Uterine smooth muscle cell (primary cell): Measurements from ENCODE around the gene KHDC4. TPM values are rescaled to one million over a fixed set of nuclear protein-coding genes. Genes with fewer than 3 reads are reported as not detected.

Source experiments
- total RNA-seq: library from RNA; depleted of rRNA; stranded (reverse); fragments of >200 nt; gene quantifications from 2 replicates; pipeline ENCODE4 v1.2.3, GENCODE V29; 2014

The KHDC4 gene
- total RNA-seq: 35.7 and 36.5 TPM in 2 replicates

GRCh38 chr1:155934097-155934935 is at the start of gene KHDC4:
TSS of gene KHDC4 (minus strand) at chr1:155934413. CDS start at chr1:155934373, 40 bp downstream.

GRCh38 chr1:155978325-155978972 is 44.2 kb upstream of the KHDC4 start, which contains the start of gene ARHGEF2:
TSS of gene ARHGEF2 (minus strand) at chr1:155978547. CDS start at chr1:155978427, 120 bp downstream.

DNA sequence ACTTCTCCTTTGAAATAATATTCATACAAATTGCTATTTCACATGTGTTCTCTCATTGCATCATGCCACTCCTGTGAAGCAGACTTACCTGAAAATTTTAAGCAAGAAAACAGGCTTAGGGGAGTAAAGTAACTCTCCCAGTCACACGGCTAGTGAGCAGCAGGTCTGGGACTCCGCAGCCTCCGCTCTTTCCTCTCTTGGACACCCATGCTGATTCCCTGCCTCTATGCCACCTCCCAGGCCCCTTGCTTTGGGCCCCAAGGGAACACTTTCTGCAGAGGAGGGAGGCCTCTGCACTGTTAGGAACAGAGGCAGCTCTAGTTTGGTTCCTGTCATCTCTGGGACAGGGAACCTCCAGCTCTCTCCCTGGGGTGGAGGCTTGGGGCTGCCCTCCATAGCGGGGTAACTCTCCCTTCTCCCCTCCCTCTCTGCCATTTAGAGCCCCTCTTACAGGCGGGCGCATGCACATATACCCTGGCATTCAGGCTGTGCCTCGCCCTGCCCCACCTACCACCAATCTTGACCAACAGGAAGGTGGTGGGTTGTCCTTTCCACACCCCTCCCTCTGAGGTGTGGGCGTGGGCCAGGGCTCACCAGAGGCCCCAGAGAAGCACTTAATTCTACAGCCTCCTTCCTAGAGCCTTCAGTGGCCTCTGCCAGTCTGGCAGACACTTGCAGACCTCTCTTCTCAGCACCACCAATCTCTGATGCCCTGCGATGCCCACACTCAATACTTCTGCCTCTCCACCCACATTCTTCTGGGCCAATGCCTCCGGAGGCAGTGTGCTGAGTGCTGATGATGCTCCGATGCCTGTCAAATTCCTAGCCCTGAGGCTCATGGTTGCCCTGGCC is 7.0 kb upstream of the KHDC4 start, which contains the start of gene RXFP4:
Gene RXFP4, plus strand, starts transcription at position 646 of the 852 bp plus-strand sequence. Its CDS starts 72 bp downstream, at position 718.

DNA sequence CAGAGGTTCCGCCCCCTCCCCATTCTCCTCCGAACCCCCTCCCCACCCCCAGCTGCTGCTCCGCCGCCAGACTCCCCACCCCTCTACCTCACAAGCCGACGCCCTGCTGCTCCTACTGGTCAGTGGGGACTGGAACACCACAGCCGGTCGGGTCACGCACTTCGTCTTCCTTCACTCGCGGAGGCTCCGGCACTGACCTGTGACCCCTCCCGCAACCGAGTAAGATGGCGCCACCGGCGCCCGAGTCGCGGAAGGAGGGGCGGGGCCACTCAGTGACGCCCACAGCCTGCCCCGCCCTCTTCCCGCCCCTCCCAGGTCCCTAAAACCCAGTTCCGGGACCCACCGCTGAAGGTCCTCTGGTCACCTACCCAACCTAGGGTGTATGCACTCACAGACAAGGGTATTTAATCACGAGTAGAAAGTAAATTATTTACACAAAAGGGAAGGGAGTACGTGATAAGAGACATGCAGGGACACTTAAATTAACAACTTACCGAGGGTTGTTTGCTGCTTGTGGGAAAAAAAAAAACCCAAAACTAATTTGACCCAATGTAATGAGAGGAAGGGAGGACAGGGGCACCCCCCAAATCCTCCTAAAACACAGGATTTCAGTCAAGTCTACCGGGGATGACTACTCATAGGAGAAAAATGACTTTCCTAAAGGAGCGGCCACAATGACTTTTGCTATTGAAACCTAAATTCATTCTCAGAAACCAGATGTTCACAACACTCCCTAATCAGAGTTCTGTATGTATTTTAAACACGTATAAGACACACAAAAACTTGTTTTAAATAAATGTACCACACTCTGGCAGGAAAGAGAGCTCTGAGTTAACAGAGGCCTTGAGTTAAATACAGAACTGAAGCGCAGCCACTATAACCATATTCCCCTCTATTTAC is 22.8 kb downstream of the KHDC4 start, which contains the start of gene RIT1:
Gene RIT1, minus strand, starts transcription at position 194 of the 900 bp plus-strand sequence. CDS start 588 bp downstream, outside the sequence.

Other genes with a start within 250 kb of the KHDC4 start
- 39.4 and 43.1 TPM in 2 replicates for gene YY1AP1, start 245.6 kb downstream of the KHDC4 start, total RNA-seq
- 53.9 and 54.5 TPM in 2 replicates for gene DAP3, start 245.3 kb downstream of the KHDC4 start, total RNA-seq
- gene GON4L, start 77.2 kb downstream of the KHDC4 start, total RNA-seq: 33.2 and 33.8 TPM in 2 replicates
- gene SYT11, start 74.8 kb downstream of the KHDC4 start, total RNA-seq: 40.4 and 46.0 TPM in 2 replicates
- gene RIT1, start 23.1 kb downstream of the KHDC4 start, total RNA-seq: 40.2 and 53.9 TPM in 2 replicates
- gene RXFP4, start 7.2 kb upstream of the KHDC4 start, total RNA-seq: 0.11 and 0.12 TPM in 2 replicates
- 183 and 207 TPM in 2 replicates for gene ARHGEF2, start 44.1 kb upstream of the KHDC4 start, total RNA-seq
- gene SSR2, start 86.5 kb upstream of the KHDC4 start, total RNA-seq: 628 and 681 TPM in 2 replicates
- 12.8 and 14.7 TPM in 2 replicates for gene UBQLN4, start 119.4 kb upstream of the KHDC4 start, total RNA-seq
- 35.0 and 40.1 TPM in 2 replicates for gene LAMTOR2, start 120.4 kb upstream of the KHDC4 start, total RNA-seq
- gene RAB25, start 126.7 kb upstream of the KHDC4 start, total RNA-seq: not detected in 2 replicates
- gene MEX3A, start 148.1 kb upstream of the KHDC4 start, total RNA-seq: 0.89 and 1.7 TPM in 2 replicates
- 1,149 and 1,765 TPM in 2 replicates for gene LMNA, start 180.3 kb upstream of the KHDC4 start, total RNA-seq
- 0.66 and 1.2 TPM in 2 replicates for gene SEMA4A, start 219.2 kb upstream of the KHDC4 start, total RNA-seq